Panc1 (cell line): ENCODE measurements around the gene MTHFD2. TPM values are rescaled to one million over a fixed set of nuclear protein-coding genes. Genes with fewer than 3 reads are reported as not detected.

ENCODE experiments used
- ATAC-seq: fragments of 200-7000 bp; cut with Tn5 transposase; 2 replicates; pipeline ENCODE4 v1.9.1; 2020; ENCODE audit warnings: mild to moderate bottlenecking, moderate library complexity
- BruUV-seq: library from RNA; stranded (reverse); fragments of 400-500 nt; replicated peaks from 2 replicates; lab custom pipeline; 2021; lab: Mats Ljungman, UMichigan
- CTCF ChIA-PET: fragments of 300-600 bp; sonication (Branson Sonifier 250); formaldehyde crosslinking; loops from one replicate; lab custom pipeline; 2022; ENCODE audit warnings: antibody characterized with exemption; lab: Charles Lee
- POLR2A ChIA-PET: fragments of 300-600 bp; sonication (Branson Sonifier 250); formaldehyde crosslinking; loops from one replicate; lab custom pipeline; 2022; ENCODE audit warnings: antibody characterized with exemption; lab: Charles Lee
- DNase-seq: peaks from one replicate; pipeline ENCODE4 v3.0.0-alpha.2; 2010; ENCODE audit warnings: low read depth, low spot score
- H3K27ac ChIP-seq: 2 replicates; pipeline ENCODE4 v1.5.1; 2011; ENCODE audit warnings: mild to moderate bottlenecking, low read length, inconsistent platforms
- H3K27me3 ChIP-seq: fragments of 200-500 bp; sonication (Bioruptor generic); 2 replicates; pipeline ENCODE4 v1.6.0; 2014; ENCODE audit warnings: low read length, inconsistent platforms; ENCODE audit not compliant: control insufficient read depth, insufficient read depth
- H3K36me3 ChIP-seq: fragments of 200-500 bp; sonication (Bioruptor generic); 2 replicates; pipeline ENCODE4 v1.5.1; 2014; ENCODE audit warnings: inconsistent platforms, mild to moderate bottlenecking, low read length, moderate library complexity; ENCODE audit not compliant: control insufficient read depth, insufficient read depth
- H3K4me1 ChIP-seq: 2 replicates; pipeline ENCODE4 v1.5.1; 2011; ENCODE audit warnings: inconsistent platforms, mild to moderate bottlenecking, low read length, moderate library complexity; ENCODE audit not compliant: control insufficient read depth, insufficient read depth
- H3K4me3 ChIP-seq, 2 experiments: 2 replicates each; pipeline ENCODE4 v1.5.1; 2011 to 2012; ENCODE audit warnings: low read depth in 2 of 2, low read length in 2 of 2, mild to moderate bottlenecking in 2 of 2, inconsistent platforms in 1 of 2, moderate library complexity in 1 of 2
- H3K9me3 ChIP-seq: fragments of 200-500 bp; sonication (Bioruptor generic); 2 replicates; pipeline ENCODE4 v1.5.1; 2014; ENCODE audit warnings: low read depth, mild to moderate bottlenecking, inconsistent platforms, low read length, moderate library complexity; ENCODE audit not compliant: control insufficient read depth, insufficient read depth
- CTCF ChIP-seq: fragments of 450-650 bp; IDR thresholded peaks from 2 replicates; pipeline ENCODE4 v1.5.1; 2017; ENCODE audit warnings: mild to moderate bottlenecking
- POLR2AphosphoS5 ChIP-seq: IDR thresholded peaks from 2 replicates; pipeline ENCODE4 v1.6.1; 2012; ENCODE audit warnings: mild to moderate bottlenecking, low read depth, low read length, moderate library complexity
- REST ChIP-seq, 2 experiments: IDR thresholded peaks; 2 replicates each; pipeline ENCODE4 v1.6.1; 2011 to 2012; ENCODE audit warnings: low read depth in 2 of 2, control low read depth in 1 of 2, low read length in 1 of 2, mild to moderate bottlenecking in 1 of 2, moderate library complexity in 1 of 2; ENCODE audit not compliant: insufficient read depth in 1 of 2
- SIN3A ChIP-seq: IDR thresholded peaks from 2 replicates; pipeline ENCODE4 v1.6.1; 2012; ENCODE audit warnings: low read depth, mild to moderate bottlenecking, low read length, moderate library complexity, borderline replicate concordance; ENCODE audit not compliant: insufficient read depth
- TCF7L2 ChIP-seq: IDR thresholded peaks from 2 replicates; pipeline ENCODE4 v1.6.1; 2011; ENCODE audit warnings: mild to moderate bottlenecking, low read depth, low read length, inconsistent platforms
- in situ Hi-C: cut with HindIII; loops from 2 replicates; pipeline ENCODE4 v1.10.0; 2016; ENCODE audit warnings: low sequenced_read_pairs, low pct_unique_long_range_greater_than_20kb
- intact Hi-C: fragments of 100-400 bp; cut with micrococcal nuclease; formaldehyde crosslinking; loops from one replicate; pipeline ENCODE4 v1.10.0; 2022; ENCODE audit not compliant: unreplicated experiment
- total RNA-seq: library from RNA; stranded (reverse); gene quantifications from one replicate; pipeline ENCODE4 v1.2.1, GENCODE V29; 2021; ENCODE audit not compliant: unreplicated experiment

MTHFD2 gene
- total RNA-seq, 1 experiment from 2014 or later, result 215 TPM

DNA sequence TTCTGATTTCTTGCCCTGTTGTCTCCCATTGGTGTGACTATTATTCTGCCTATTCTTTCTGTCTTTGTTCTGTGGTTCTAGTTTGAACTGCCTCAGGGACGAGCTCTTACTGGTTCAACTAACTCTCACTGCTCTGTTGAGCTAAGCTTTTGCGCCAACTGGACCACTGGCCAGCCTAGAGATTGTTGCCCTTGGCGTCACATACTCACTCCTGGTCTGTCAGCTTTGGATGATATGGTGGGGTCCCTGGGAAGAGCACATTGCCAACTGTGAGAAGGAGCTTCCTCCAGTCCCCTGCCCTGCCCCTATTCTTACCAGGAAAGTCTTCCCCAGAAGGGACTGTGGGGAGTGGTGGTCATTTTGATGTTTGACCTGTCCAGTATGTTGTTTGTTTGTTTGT, 6.0 kb downstream of the MTHFD2 start:
- TF ChIP-seq POLR2AphosphoS5, result no peak
- TF ChIP-seq CTCF, result no peak
- no peak for TF ChIP-seq TCF7L2
- H3K4me3 ChIP-seq, result no peak overlapping the region
- H3K27ac ChIP-seq, result peak overlapping the region; percentile 30; the same call in 1 of the 2 replicates
- intact Hi-C loops (no loop called here), in situ Hi-C loops (no loop called here)
- H3K4me1 ChIP-seq, result peaks cover 53% of the 10 kb centered on the region
- H3K27me3 ChIP-seq, result no peaks in the 10 kb centered on the region
- DNase-seq, result no peak
- no peaks in the 10 kb centered on the region for H3K9me3 ChIP-seq
- H3K36me3 ChIP-seq, result peaks cover 8% of the 10 kb centered on the region
- ATAC-seq, result no peak
- ChIA-PET POLR2A (interaction anchor here (1.2 kb wide), 1 partner anchor 26 kb away, joined by 4 read pairs; the partner anchor contains the start of gene MOB1A), CTCF (no interaction called here)
- BruUV-seq, result no TSS peak

- DNase-seq, result no peak
- TF ChIP-seq POLR2AphosphoS5, result no peak
- POLR2A ChIA-PET, result interaction anchor here (1.2 kb wide), 1 partner anchor 27 kb away, joined by 4 read pairs; the partner anchor contains the start of gene MOB1A
- in situ Hi-C loops, result no loop called here
- CTCF ChIA-PET, result no interaction called here
- peaks cover 60% of the 10 kb centered on the region for H3K4me1 ChIP-seq
- intact Hi-C loops, result no loop called here
- H3K36me3 ChIP-seq, result peaks cover 15% of the 10 kb centered on the region
- BruUV-seq, result no TSS peak
- no peaks in the 10 kb centered on the region for H3K9me3 ChIP-seq
- H3K4me3 ChIP-seq, result no peak overlapping the region
- no peak for ATAC-seq
- H3K27me3 ChIP-seq, result no peaks in the 10 kb centered on the region
- H3K27ac ChIP-seq, result peak overlapping the region; percentile 55; the same call in 1 of the 2 replicates
These were observed 6.7 kb downstream of the MTHFD2 start for GRCh38 chr2:74205113-74205512.

DNA sequence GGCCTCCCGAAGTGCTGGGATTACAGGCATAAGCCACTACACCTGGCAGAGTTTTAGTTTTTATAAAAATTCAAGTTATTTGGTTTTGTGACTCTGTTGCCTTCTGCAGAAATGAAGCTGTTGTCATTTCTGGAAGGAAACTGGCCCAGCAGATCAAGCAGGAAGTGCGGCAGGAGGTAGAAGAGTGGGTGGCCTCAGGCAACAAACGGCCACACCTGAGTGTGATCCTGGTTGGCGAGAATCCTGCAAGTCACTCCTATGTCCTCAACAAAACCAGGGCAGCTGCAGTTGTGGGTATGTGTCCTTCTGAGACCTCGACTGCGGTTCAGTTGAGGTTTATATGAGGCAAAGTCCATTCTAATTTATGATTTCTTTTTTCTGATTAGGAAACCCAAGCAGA, 7.2 kb downstream of the MTHFD2 start:
- ATAC-seq, result peak; percentile 32; the same call in 1 of the 2 replicates
- TF ChIP-seq TCF7L2 (no peak), POLR2AphosphoS5 (no peak), SIN3A (no peak), CTCF (no peak), REST (IDR thresholded peaks at IDR 0.05; ENCODE audit: insufficient read depth in 1 of 2, low read depth in 2 of 2, low read length in 1 of 2) (no peak)
- in situ Hi-C loops, result no loop called here

More for the DNA sequence above, 7.2 kb downstream of the MTHFD2 start:
- DNase-seq, result no peak
- ChIA-PET POLR2A (no interaction called here), CTCF (no interaction called here)
- Histone ChIP-seq H3K36me3 (peaks cover 19% of the 10 kb centered on the region), H3K9me3 (no peaks in the 10 kb centered on the region), H3K27ac (peak overlapping the region; percentile 55), H3K27me3 (no peaks in the 10 kb centered on the region), H3K4me1 (peaks cover 63% of the 10 kb centered on the region), H3K4me3 (no peak overlapping the region)
- BruUV-seq, result no TSS peak
- intact Hi-C loops, result no loop called here
